Neuronal stem cell (in vitro differentiated cells): Measurements from ENCODE around the gene RRM2.
"Not testable (repeated sequence)": the region's sequence is repeated elsewhere in the genome, so short reads cannot be mapped to it uniquely, and the experiment has no call there.

Experiments used
- DNase-seq: peaks from one replicate; pipeline ENCODE4 v3.0.0-alpha.2; 2013; ENCODE audit warnings: low spot score
- H2AFZ ChIP-seq: one replicate; pipeline ENCODE4 v1.6.1; 2013; ENCODE audit warnings: mild to moderate bottlenecking, low read length, inconsistent platforms
- H2AK5ac ChIP-seq: 2 replicates; pipeline ENCODE4 v1.6.1; 2013; ENCODE audit warnings: low read depth, mild to moderate bottlenecking, inconsistent platforms, low read length, moderate library complexity, mixed read lengths
- H2BK120ac ChIP-seq: 2 replicates; pipeline ENCODE4 v1.6.1; 2013; ENCODE audit warnings: low read depth, mild to moderate bottlenecking, inconsistent platforms, low read length, moderate library complexity, mixed read lengths
- H2BK12ac ChIP-seq: one replicate; pipeline ENCODE4 v1.6.1; 2013; ENCODE audit warnings: low read length, inconsistent platforms
- H2BK15ac ChIP-seq: 2 replicates; pipeline ENCODE4 v1.6.1; 2013; ENCODE audit warnings: mild to moderate bottlenecking, low read length, inconsistent platforms, mixed read lengths
- H2BK5ac ChIP-seq: one replicate; pipeline ENCODE4 v1.6.1; 2013; ENCODE audit warnings: inconsistent platforms, mild to moderate bottlenecking, low read length, moderate library complexity
- H3K14ac ChIP-seq: one replicate; pipeline ENCODE4 v1.6.1; 2013; ENCODE audit warnings: low read length, inconsistent platforms
- H3K18ac ChIP-seq: 2 replicates; pipeline ENCODE4 v1.6.1; 2013; ENCODE audit warnings: low read length, inconsistent platforms
- H3K23ac ChIP-seq: 2 replicates; pipeline ENCODE4 v1.6.1; 2013; ENCODE audit warnings: low read depth, mild to moderate bottlenecking, mixed read lengths, low read length, inconsistent platforms; ENCODE audit not compliant: poor library complexity
- H3K27ac ChIP-seq: replicated peaks from 3 replicates; pipeline ENCODE4 v1.5.1; 2013; ENCODE audit warnings: low read length, inconsistent platforms
- H3K27me3 ChIP-seq, 3 experiments: 2 replicates each; pipeline ENCODE4 v1.6.1; 2013; ENCODE audit warnings: low read length in 3 of 3, mild to moderate bottlenecking in 2 of 3, inconsistent platforms in 1 of 3, low read depth in 1 of 3, mixed read lengths in 1 of 3, moderate library complexity in 1 of 3; ENCODE audit not compliant: control insufficient read depth in 3 of 3, insufficient read depth in 3 of 3
- H3K36me3 ChIP-seq, 2 donors: replicated peaks in 1 of 2; 2 replicates each; pipeline ENCODE4 v1.6.1; 2013; ENCODE audit warnings: low read length in 2 of 2; ENCODE audit not compliant: control insufficient read depth in 2 of 2, insufficient read depth in 2 of 2
- H3K4ac ChIP-seq: 2 replicates; pipeline ENCODE4 v1.6.1; 2013; ENCODE audit warnings: inconsistent platforms, mild to moderate bottlenecking, low read length, moderate library complexity
- H3K4me1 ChIP-seq, 2 donors: 1 replicate in 1 of 2; 2 replicates in 1 of 2; pipeline ENCODE4 v1.6.1; 2013; ENCODE audit warnings: low read length in 2 of 2, low read depth in 1 of 2; ENCODE audit not compliant: control insufficient read depth in 2 of 2, insufficient read depth in 1 of 2
- H3K4me2 ChIP-seq: one replicate; pipeline ENCODE4 v1.6.1; 2013; ENCODE audit warnings: mild to moderate bottlenecking, low read length, inconsistent platforms; ENCODE audit not compliant: insufficient read depth, poor library complexity, severe bottlenecking
- H3K4me3 ChIP-seq, 2 donors: 2 replicates each; pipeline ENCODE4 v1.5.1; 2013; ENCODE audit warnings: low read length in 2 of 2, mild to moderate bottlenecking in 2 of 2, inconsistent platforms in 1 of 2, moderate library complexity in 1 of 2
- H3K79me1 ChIP-seq: one replicate; pipeline ENCODE4 v1.6.1; 2013; ENCODE audit warnings: low read depth, mild to moderate bottlenecking, inconsistent platforms, low read length, moderate library complexity
- H3K9ac ChIP-seq: one replicate; pipeline ENCODE4 v1.6.1; 2013; ENCODE audit warnings: mild to moderate bottlenecking, low read depth, low read length, inconsistent platforms; ENCODE audit not compliant: poor library complexity
- H3K9me3 ChIP-seq, 2 donors: replicated peaks in 1 of 2; 2 replicates each; pipeline versions ENCODE3 to v1.6.1; 2013; ENCODE audit warnings: low read length in 2 of 2, mild to moderate bottlenecking in 2 of 2, inconsistent platforms in 1 of 2, low read depth in 1 of 2, mixed read lengths in 1 of 2, moderate library complexity in 1 of 2; ENCODE audit not compliant: control insufficient read depth in 2 of 2, insufficient read depth in 1 of 2
- H4K8ac ChIP-seq: one replicate; pipeline ENCODE4 v1.6.1; 2013; ENCODE audit warnings: low read depth, mild to moderate bottlenecking, inconsistent platforms, low read length, moderate library complexity
- H4K91ac ChIP-seq: one replicate; pipeline ENCODE4 v1.6.1; 2013; ENCODE audit warnings: low read length, low read depth, mild to moderate bottlenecking, inconsistent platforms; ENCODE audit not compliant: poor library complexity
- WGBS, 2 donors: extraction: QIAGEN DNeasy Blood & Tissue Kit; methylation state at CpG; one replicate each; pipeline ENCODE4 v1.1.7; 2013; ENCODE audit warnings: missing lambda C conversion rate in 2 of 2, mixed read lengths in 1 of 2; ENCODE audit not compliant: insufficient read length in 2 of 2, insufficient replicate concordance in 1 of 2; ENCODE audit errors: extremely low coverage in 2 of 2; 5-methylcytosine and 5-hydroxymethylcytosine counted together

The RRM2 gene

DNA sequence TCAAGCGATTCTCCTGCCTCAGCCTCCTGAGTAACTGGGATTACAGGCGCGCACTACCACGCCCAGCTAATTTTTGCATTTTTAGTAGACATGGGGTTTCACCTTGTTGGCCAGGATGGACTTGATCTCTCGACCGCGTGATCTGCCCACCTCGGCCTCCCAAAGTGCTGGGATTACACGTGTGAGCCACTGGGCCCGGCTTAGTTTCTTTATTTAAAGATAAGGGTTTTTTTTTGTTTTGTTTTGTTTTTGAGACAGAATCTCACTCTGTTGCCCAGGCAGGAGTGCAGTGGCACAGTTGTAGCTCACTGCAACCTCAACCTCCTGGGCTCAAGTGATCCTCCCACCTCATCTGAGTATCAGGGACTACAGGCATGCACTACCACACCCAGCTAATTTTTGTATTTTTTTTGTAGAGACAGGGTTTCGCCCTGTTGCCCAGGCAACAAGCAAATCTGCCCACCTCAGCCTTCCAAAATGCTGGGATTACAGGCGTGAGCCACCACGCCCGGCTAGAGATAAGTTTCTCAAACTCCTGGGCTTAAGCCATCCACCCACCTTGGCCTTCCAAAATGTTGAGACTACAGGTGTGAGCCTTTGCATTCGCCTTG, 24.6 kb downstream of the RRM2 start:
- not testable (repeated sequence) for H2BK120ac ChIP-seq, DNase-seq, H3K4me2 ChIP-seq, H2BK5ac ChIP-seq, H3K4ac ChIP-seq, H3K27me3 ChIP-seq, H3K9ac ChIP-seq, H2BK12ac ChIP-seq, H3K23ac ChIP-seq, H4K91ac ChIP-seq, H3K9me3 ChIP-seq, H4K8ac ChIP-seq, H2AK5ac ChIP-seq, H2AFZ ChIP-seq, H3K18ac ChIP-seq, H2BK15ac ChIP-seq, H3K79me1 ChIP-seq, H3K27ac ChIP-seq, H3K4me1 ChIP-seq, H3K14ac ChIP-seq, H3K4me3 ChIP-seq
- H3K36me3 ChIP-seq, result peaks cover 25 to 85% of the 10 kb centered on the region in 2 donors
- no CpG with 5 or more reads among the region's 15 CpGs for WGBS, 2 donors

- H2BK15ac ChIP-seq, result no peak overlapping the region
- no peak overlapping the region for H4K8ac ChIP-seq
- H3K27me3 ChIP-seq, result no peaks in the 10 kb centered on the region
- no peak overlapping the region for H2AFZ ChIP-seq
- no peak overlapping the region for H3K4me2 ChIP-seq
- H3K79me1 ChIP-seq, result no peaks in the 10 kb centered on the region
- H3K36me3 ChIP-seq, result peaks cover 20 to 85% of the 10 kb centered on the region in 2 donors
- no peak overlapping the region for H2BK120ac ChIP-seq
- no peak overlapping the region for H3K9ac ChIP-seq
- H2BK5ac ChIP-seq, result no peak overlapping the region
- H3K9me3 ChIP-seq, result no peaks in the 10 kb centered on the region
- no peak overlapping the region for H3K18ac ChIP-seq
- no peak overlapping the region for H3K23ac ChIP-seq
- no peak overlapping the region for H3K14ac ChIP-seq
- H2AK5ac ChIP-seq, result no peak overlapping the region
- no peaks in the 10 kb centered on the region for H3K4me1 ChIP-seq
- no peak overlapping the region for H4K91ac ChIP-seq
- no peak overlapping the region for H3K4me3 ChIP-seq
- H3K27ac ChIP-seq, result no peak overlapping the region
- no peak for DNase-seq
- H3K4ac ChIP-seq, result no peak overlapping the region
- H2BK12ac ChIP-seq, result no peak overlapping the region
These were observed 25.7 kb downstream of the RRM2 start for GRCh38 chr2:10148268-10148667.

DNA sequence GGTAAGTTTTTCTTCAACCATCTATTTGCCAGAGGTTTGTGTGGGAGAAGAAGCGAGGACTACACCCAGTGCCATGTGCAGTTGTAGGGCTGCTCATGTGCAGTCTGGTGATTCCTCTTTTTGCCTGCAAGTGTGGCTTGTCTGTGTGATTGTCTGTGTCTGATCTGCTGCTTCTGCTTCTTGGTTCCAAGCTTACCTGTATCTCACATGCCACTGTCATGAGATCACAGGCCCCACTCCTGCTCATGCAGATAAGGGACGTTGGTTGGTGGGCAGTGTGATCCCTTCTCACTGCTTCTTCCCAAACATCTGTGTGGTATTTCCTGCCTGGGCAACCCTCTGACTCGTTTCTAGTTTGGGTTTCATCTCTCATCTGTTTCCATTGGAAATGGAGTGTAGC, 27.1 kb downstream of the RRM2 start:
- no peak overlapping the region for H3K14ac ChIP-seq
- no peak overlapping the region for H4K91ac ChIP-seq
- no peaks in the 10 kb centered on the region for H3K4me1 ChIP-seq
- no CpG with 5 or more reads among the region's 3 CpGs for WGBS, 2 donors
- no peaks in the 10 kb centered on the region for H3K9me3 ChIP-seq
- H3K27ac ChIP-seq, result no peak overlapping the region
- H4K8ac ChIP-seq, result no peak overlapping the region
- H3K9ac ChIP-seq, result no peak overlapping the region
- H3K23ac ChIP-seq, result no peak overlapping the region
- no peaks in the 10 kb centered on the region for H3K27me3 ChIP-seq
- no peak overlapping the region for H2BK120ac ChIP-seq
- H3K4me2 ChIP-seq, result no peak overlapping the region
- no peaks in the 10 kb centered on the region for H3K79me1 ChIP-seq
- no peak overlapping the region for H3K4ac ChIP-seq
- H2AFZ ChIP-seq, result no peak overlapping the region
- peaks cover 16 to 84% of the 10 kb centered on the region in 2 donors for H3K36me3 ChIP-seq
- no peak overlapping the region for H3K18ac ChIP-seq
- no peak overlapping the region for H2BK5ac ChIP-seq
- H2BK15ac ChIP-seq, result no peak overlapping the region
- H2AK5ac ChIP-seq, result no peak overlapping the region
- H2BK12ac ChIP-seq, result no peak overlapping the region
- DNase-seq, result no peak
- no peak overlapping the region for H3K4me3 ChIP-seq

- H3K18ac ChIP-seq, result no peak overlapping the region
- no peak overlapping the region for H2BK120ac ChIP-seq
- no peak overlapping the region for H3K4ac ChIP-seq
- DNase-seq, result no peak
- H3K23ac ChIP-seq, result no peak overlapping the region
- no peak overlapping the region for H2BK5ac ChIP-seq
- no peaks in the 10 kb centered on the region for H3K79me1 ChIP-seq
- no peak overlapping the region for H3K9ac ChIP-seq
- H3K27me3 ChIP-seq, result no peaks in the 10 kb centered on the region
- no peak overlapping the region for H2BK15ac ChIP-seq
- H3K14ac ChIP-seq, result no peak overlapping the region
- WGBS, 2 donors, result no CpG with 5 or more reads among the region's 5 CpGs
- no peak overlapping the region for H2AFZ ChIP-seq
- no peak overlapping the region for H3K4me2 ChIP-seq
- no peak overlapping the region for H3K27ac ChIP-seq
- H3K9me3 ChIP-seq, result no peaks in the 10 kb centered on the region
- H2BK12ac ChIP-seq, result no peak overlapping the region
- no peaks in the 10 kb centered on the region for H3K4me1 ChIP-seq
- H4K91ac ChIP-seq, result no peak overlapping the region
- H3K36me3 ChIP-seq, result peaks cover 11 to 82% of the 10 kb centered on the region in 2 donors
- no peak overlapping the region for H3K4me3 ChIP-seq
- no peak overlapping the region for H4K8ac ChIP-seq
- H2AK5ac ChIP-seq, result no peak overlapping the region
These were observed 27.9 kb downstream of the RRM2 start for GRCh38 chr2:10150436-10150835.
